ENCODE results near the gene ZNF35. TPM values are rescaled to one million over a fixed set of nuclear protein-coding genes. Genes with fewer than 3 reads are reported as not detected.

ZNF35 gene
- 10 to 100 TPM; 15.7 to 17.6 TPM for total RNA-seq

GRCh38 chr3:44648564-44649229 lies at the start of gene ZNF35:
Gene ZNF35, plus strand, starts transcription at chr3:44648732. Its CDS starts 2,336 bp downstream, at chr3:44651068.

GRCh38 chr3:44624749-44625480 lies 23.6 kb upstream of the ZNF35 start, which contains the start of gene ZNF197:
Gene ZNF197, plus strand, starts transcription at chr3:44625036. Its CDS starts 4,119 bp downstream, at chr3:44629155.

Other genes with a start within 250 kb of the ZNF35 start
- gene ZNF445, start 171.1 kb upstream of the ZNF35 start, total RNA-seq: 1 to 10 TPM; 5.2 to 5.7 TPM
- gene ZKSCAN7, start 93.5 kb upstream of the ZNF35 start, total RNA-seq: 1 to 10 TPM; 3.4 to 5.0 TPM
- gene ZNF660, start 63.8 kb upstream of the ZNF35 start, total RNA-seq: under 1 TPM; 0.69 to 1.00 TPM
- gene ZNF197, start 23.7 kb upstream of the ZNF35 start, total RNA-seq: 10 to 100 TPM; 21.3 to 22.6 TPM
- 1 to 10 TPM; 2.0 to 2.1 TPM for gene ZNF502, start 63.9 kb downstream of the ZNF35 start, total RNA-seq
- 1 to 10 TPM; 2.3 to 2.8 TPM for gene ZNF501, start 80.9 kb downstream of the ZNF35 start, total RNA-seq
- 10 to 100 TPM; 11.4 to 12.0 TPM for gene KIAA1143, start 112.9 kb downstream of the ZNF35 start, total RNA-seq
- 1 to 10 TPM; 4.5 to 9.3 TPM for gene KIF15, start 113.1 kb downstream of the ZNF35 start, total RNA-seq
- gene TMEM42, start 213.2 kb downstream of the ZNF35 start, total RNA-seq: 1 to 10 TPM; 4.7 to 7.9 TPM
- gene TGM4, start 225.9 kb downstream of the ZNF35 start, total RNA-seq: not detected